ENCODE measurements around the gene FGF1.

The FGF1 gene

GRCh38 chr5:142685418-142686209 lies at the start of gene FGF1:
TSS of gene FGF1 (minus strand) at chr5:142686090. CDS start at chr5:142614127, 71,963 bp downstream.
- DNase-seq (ENCODE audit: low spot score): no peak

DNA sequence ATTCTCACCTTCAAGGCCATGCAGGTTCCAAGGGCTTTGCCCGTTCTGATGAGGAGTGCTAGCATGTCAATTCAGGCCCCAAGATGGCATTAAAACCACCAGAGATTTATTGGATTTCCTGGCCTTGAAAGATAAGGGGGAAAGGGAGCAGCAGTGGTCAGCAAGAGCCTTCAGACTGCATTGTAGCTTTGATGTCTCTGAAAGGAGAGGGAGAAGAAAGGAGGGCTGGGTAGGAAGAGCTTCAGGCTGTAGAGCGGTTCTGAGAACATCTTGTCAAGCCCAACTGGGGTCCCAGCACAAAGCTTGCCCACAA lies 41.8 kb upstream of the FGF1 start:
- DNase-seq (ENCODE audit: low spot score): no peak

DNA sequence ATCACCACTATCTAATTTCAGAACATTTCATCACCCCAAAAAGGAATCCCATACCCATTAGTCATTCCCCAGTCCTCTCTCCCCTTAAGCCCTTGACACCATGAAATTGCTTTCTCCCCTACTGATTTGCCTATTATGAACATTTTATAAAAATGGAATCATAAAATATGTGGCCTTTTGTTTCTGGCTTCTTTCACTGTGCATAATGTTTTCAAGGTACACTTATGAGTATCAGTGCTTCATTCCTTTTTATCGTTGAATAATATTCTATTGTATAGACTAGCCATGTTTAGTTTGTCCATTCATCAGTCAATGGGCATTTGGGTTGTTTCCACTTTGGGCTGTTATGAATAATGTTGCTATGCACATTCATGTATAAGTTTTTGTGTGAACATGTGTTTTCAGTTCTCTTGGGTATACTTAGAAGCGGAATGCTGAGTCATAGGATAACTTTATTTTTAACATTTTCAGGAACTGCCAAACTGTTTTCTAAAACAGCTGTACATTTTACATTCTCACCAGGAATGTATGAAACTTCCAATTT lies 40.4 kb upstream of the FGF1 start:
- no peak for DNase-seq (ENCODE audit: low spot score)

GRCh38 chr5:142725231-142726187 lies 39.6 kb upstream of the FGF1 start:
- no peak for DNase-seq (ENCODE audit: low spot score)

DNA sequence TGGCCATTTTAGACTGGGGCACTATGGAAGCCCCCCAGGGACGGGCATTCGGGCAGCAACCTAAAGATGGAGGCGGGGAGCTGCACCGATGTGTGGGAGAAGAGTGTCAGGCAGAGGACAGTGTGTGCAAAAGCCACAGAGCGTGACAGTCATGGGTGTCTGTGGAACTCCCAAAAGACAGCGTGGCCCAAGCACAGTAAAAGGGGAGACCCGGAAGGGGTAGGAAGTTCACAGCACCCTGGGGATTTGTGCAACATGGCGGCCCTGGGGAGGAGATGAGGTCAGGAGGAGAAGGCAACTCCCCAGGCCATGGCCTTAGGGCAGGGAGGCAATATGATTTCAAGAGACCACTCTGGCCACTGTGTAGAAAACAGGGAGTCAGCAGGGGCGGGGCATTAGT lies 38.9 kb upstream of the FGF1 start:
- DNase-seq (ENCODE audit: low spot score): no peak

DNA sequence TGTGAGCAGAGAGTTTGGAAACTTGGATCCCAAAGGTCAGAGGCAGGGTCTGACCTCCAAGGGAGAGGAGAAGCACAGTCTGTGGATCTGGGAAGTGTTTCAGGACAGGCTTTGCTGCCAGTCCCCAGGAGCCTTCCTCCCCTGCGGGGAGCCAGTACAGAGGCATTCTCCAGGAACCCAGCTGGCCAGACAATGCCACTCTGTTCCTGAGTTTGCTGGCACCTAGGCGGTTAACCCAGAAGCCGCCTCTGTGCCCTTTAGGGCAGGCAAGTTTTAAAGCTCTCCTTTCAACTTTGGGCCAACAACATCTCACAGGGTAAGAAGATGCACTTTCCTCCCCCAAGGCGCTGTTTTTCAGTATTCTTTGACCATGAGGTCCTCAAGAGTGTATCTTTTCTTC lies 37.0 kb upstream of the FGF1 start:
- no peak for DNase-seq (ENCODE audit: low spot score)

DNA sequence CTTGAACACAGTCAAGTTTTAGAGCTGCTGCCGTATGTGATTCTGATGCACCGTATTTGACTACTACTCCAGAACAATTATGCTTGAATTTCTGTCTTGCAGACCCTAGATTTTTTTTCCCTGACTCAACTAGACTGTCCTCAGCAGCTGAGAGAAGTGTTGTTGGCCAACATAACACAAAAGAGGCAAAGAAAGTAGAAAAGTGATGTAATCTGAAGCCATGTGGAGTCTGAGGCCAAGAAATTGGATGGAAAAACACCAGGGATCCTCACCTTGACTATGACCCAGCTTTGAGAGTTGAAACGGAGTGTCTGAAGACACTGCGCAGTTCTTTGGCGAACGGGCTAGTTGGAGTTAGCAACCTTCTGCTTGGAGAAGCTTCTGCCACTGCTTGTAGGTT lies 36.3 kb upstream of the FGF1 start:
- no peak for DNase-seq (ENCODE audit: low spot score)

GRCh38 chr5:142720641-142721271 lies 34.9 kb upstream of the FGF1 start:
- no peak for DNase-seq (ENCODE audit: low spot score)

DNA sequence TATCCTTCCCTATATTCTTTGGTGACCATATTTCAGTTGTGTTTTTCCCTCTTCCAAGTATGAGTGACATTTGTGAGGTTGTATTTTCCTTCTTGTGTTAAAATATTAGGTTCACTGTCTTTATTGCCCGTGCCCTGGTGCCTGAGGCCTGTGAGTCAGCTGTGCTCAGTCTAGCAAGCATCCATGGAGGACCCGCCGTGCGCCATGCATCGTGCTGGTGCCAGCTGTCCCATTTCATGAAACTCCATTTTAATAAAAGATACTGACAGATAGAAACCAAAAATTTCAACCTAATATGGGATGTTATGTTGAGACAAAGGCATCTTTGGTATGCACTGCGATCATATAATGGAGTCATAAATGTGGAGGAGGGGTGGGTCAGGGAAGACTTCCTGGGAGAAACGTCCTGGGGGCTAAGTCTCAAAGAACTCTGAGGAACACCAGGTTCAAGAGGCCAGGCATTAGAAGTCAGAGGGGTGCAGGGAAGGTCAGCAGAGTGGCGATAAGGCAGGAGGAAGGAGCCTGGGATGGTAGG lies 34.0 kb upstream of the FGF1 start:
- DNase-seq (ENCODE audit: low spot score): no peak

- DNase-seq (ENCODE audit: low spot score): no peak
Observed at GRCh38 chr5:142717582-142718215, 31.8 kb upstream of the FGF1 start.

DNA sequence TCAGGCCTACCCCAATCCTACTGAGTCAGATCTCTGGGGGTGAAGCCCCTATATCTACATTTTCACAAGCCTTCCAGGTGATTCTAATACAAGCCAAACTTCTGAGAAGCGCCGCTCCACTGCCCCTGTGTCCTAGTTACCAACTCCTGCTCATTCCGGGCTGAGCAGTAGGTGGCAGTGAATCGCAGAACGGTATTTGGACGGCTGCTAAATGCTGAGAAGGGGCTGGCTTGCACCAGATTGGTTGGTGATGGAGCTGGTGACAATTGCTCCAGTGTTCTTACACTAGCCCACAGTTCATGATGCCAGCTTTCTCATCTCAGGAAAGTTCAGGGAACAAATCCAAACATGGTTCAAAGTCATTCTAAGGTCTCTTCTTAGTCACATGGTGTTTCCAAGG lies 31.1 kb upstream of the FGF1 start:
- DNase-seq (ENCODE audit: low spot score): no peak

DNA sequence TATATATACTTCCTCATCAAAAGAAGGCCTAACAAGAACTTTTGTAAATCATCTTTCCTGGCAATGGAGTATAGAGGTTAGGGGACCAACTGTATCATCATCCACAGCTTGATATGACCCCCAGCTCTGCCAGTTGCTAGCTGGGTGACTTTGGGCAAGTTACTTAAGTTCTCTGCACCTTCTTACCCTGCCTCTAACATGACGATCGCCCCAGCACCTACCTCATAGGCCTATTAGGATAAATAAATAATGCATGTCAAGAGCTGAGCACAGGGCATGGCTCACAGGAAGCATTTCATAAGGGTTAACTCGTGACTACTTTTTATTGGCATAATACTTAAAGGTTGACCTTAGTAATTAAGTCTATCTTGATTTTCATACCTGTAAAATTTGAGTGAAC lies 29.4 kb upstream of the FGF1 start:
- DNase-seq (ENCODE audit: low spot score): no peak

GRCh38 chr5:142713121-142713706 lies 27.3 kb upstream of the FGF1 start:
- DNase-seq (ENCODE audit: low spot score): peak; percentile 96

DNA sequence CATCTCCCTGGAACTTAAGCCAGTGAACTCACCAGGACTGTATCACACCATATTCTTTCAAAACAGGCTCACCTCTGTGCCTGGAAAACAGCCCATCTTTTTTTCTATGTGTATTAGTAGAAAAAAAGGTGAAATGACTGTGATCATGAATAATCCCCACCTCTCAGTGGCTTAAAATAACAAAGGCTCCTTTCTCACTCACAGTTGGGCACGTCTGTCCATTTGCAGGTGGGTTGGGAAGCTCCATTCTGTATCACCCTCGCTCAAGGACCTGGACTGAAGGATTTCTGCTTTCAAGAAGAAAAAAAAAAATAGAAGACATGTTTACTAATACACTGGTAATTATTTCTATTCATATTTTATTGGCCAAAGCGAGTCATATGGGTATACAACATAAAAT lies 17.3 kb upstream of the FGF1 start:
- DNase-seq (ENCODE audit: low spot score): no peak

DNA sequence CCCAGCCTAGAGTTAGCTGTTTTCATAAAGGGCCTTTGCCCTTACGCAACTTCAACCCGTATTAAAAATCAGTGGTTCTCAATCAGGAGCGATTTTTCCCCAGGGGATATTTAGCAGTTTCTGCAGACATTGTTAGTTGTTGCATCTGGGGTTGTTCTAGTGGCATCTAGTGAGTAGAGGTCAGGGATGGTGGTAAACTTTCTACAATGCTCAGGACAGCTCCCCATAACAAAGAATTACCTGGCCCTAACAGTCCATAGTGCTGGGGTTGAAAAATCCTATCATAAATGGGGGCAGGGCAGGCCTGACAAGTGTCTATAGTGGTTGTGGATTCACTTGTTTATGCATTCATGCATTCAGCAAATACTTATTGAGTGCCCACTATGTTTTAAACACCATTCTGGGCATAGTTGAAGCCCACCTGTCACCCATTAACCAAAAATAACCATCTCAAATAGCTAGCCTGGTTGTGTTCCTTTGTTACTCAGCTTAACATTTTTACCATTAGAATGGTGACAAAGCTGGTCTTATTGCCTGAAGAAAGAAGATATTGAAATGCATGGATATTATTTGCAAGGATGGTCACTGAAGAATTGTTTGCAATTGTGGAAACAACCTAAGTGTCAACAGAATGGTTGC lies 15.9 kb upstream of the FGF1 start:
- DNase-seq (ENCODE audit: low spot score): no peak

- DNase-seq (ENCODE audit: low spot score): no peak
Observed at GRCh38 chr5:142700566-142700965, 14.7 kb upstream of the FGF1 start.

DNA sequence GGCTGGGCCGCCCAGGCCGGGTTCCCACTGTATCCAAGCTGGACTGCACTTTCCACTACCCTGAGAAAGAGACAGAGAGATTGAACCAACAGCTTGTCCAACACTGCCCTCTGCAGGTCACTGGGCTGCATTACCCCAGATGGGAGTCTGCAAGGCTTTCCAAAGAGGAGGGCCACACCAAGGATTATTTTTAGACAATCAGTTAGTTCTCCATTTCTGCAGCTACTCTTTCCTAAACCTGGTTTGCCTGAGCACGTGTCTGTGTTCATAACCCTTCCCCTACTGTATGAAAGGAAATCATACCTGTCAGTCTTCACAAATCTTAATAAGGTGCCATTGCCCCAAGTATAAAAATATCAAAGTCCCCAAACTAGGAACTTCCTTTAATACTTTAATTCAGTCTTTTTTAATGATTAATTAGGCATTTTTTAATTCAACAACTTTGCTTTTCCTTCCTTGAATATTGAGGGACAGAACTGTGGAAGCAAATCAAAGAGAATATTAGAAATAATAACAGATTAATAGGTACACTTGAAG lies 13.4 kb upstream of the FGF1 start:
- DNase-seq (ENCODE audit: low spot score): peak; percentile 77

DNA sequence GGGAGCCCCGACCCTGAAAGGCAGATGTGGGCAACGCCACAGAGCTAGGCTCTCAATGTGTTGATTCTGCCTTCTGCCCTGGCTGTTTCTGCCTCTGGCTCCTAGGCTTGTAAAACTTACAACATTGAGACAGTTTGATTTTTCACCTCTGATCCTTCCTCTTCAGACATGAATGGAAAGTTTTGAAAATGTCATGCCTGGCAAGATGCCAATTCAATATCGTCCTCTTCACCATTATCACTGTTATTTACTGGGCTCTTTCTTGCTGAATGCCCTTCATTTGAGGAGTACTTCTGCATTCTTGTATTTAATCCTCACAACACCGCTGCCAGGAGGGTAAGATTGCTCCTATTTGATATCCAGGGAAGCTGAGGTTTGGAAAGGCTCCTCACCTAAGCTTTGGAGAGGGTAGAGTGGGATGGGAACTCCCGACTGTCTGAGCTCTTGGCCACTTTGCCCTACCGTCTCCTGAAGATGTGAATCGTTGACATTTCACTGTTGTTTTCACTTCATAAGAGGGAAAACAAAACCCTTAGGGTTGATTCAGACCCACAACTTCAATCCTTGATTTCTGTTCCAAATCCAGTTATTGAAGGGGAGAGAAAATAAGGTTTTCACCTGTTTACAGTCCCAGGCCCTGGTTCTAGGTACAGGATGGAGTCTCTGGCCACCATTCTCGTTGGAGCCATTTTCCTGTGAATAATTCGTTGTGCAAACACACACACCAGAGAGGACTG lies 12.7 kb upstream of the FGF1 start:
- DNase-seq (ENCODE audit: low spot score): no peak

DNA sequence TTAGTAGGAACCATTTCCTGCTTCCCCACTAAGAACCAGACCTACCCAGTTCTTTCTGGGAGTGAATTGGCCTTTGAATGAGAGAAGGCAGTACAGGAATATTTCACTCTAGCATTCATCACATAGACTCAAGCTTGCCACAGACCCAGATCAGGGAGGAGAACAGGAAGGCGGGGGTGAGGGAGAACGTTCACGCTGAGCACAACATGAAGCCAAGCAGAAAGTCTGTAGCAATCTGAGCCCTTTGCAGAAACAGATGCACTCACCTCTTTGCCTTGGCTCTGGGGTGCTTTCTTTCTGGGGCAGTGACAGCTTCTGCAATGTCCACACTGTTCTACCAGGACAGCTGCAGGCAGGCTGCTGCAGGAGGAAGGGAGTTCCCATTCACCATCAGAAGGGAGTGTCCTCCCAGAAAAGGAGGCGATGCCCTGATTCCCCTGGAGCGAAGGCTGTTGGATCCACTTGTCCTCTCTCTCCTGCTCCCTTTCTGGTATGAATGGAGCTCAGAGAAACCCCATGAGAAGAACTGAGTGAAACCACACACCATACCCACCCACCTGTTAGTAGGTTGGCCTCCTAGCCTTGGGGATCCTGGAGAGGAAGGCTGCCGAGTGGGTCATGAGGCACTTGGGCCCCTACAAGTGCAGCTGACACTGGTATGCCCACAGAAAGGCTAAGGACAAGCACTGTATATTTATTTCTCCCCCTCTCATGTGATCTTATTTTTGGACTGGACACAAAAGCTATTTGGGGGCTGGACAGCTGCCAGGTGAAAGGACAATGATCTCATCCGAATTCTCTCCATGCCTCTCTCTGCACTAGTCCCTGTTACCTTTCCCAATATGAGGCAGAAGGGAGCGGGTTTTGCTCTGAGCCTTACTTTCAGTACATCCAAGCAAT lies 11.7 kb upstream of the FGF1 start:
- no peak for DNase-seq (ENCODE audit: low spot score)
